ENCODE data around the gene USP10. TPM values are rescaled to one million over a fixed set of nuclear protein-coding genes. Genes with fewer than 3 reads are reported as not detected.
"Not testable (repeated sequence)": the region's sequence is repeated elsewhere in the genome, so short reads cannot be mapped to it uniquely, and the experiment has no call there.

Gene USP10
- total RNA-seq, 1 donor from 2014 or later: 72.2 TPM

GRCh38 chr16:84717484-84717883 is 17.7 kb downstream of the USP10 start:
- no peak for DNase-seq (ENCODE audit: low spot score)
- intact Hi-C loops (cut with DNase I): loop anchor here (10.0 kb wide), 1 partner anchor 203 kb away; no protein-coding TSS in a partner anchor
- no peak for ATAC-seq

GRCh38 chr16:84720177-84720579 is 20.4 kb downstream of the USP10 start:
- intact Hi-C loops (cut with DNase I): loop anchor here (5.0 kb wide), 1 partner anchor 603 kb away; the partner anchor contains the start of gene MBTPS1
- ATAC-seq (no peak), DNase-seq (ENCODE audit: low spot score) (no peak)

GRCh38 chr16:84722068-84722467 is 22.3 kb downstream of the USP10 start:
- DNase-seq (ENCODE audit: low spot score): no peak
- intact Hi-C loops (cut with DNase I): loop anchor here (5.0 kb wide), 1 partner anchor 605 kb away; the partner anchor contains the start of gene MBTPS1
- no peak for ATAC-seq

GRCh38 chr16:84723906-84724305 is 24.1 kb downstream of the USP10 start:
- intact Hi-C loops (cut with DNase I): loop anchor here (5.0 kb wide), 1 partner anchor 607 kb away; the partner anchor contains the start of gene MBTPS1
- ATAC-seq (no peak), DNase-seq (ENCODE audit: low spot score) (no peak)

- no peak for ATAC-seq
- intact Hi-C loops (cut with DNase I): loop anchor here (5.0 kb wide), 3 partner anchors 47 to 607 kb away; partner anchors contain the start of gene MBTPS1
- no peak for DNase-seq (ENCODE audit: low spot score)
These were observed 25.0 kb downstream of the USP10 start for GRCh38 chr16:84724606-84725309.

GRCh38 chr16:84725481-84726078 is 25.8 kb downstream of the USP10 start:
- no peak for DNase-seq (ENCODE audit: low spot score)
- intact Hi-C loops (cut with DNase I): loop anchor here (5.0 kb wide), 2 partner anchors 48 to 98 kb away; no protein-coding TSS in a partner anchor
- ATAC-seq: peak; percentile 7

- intact Hi-C loops (cut with DNase I): loop anchor here (5.0 kb wide), 2 partner anchors 49 to 99 kb away; no protein-coding TSS in a partner anchor
- DNase-seq (ENCODE audit: low spot score): peak; percentile 97
- ATAC-seq: peak; percentile 91
These were observed 26.4 kb downstream of the USP10 start for GRCh38 chr16:84726079-84726668.

GRCh38 chr16:84726669-84727467 is 27.1 kb downstream of the USP10 start:
- ATAC-seq (peak; percentile 35), DNase-seq (ENCODE audit: low spot score) (no peak)
- intact Hi-C loops (cut with DNase I): loop anchor here (5.0 kb wide), 2 partner anchors 50 to 100 kb away; no protein-coding TSS in a partner anchor

- no peak for ATAC-seq
- intact Hi-C loops (cut with DNase I): loop anchor here (5.0 kb wide), 2 partner anchors 52 to 102 kb away; no protein-coding TSS in a partner anchor
These were observed 29.1 kb downstream of the USP10 start for GRCh38 chr16:84728853-84729424.

GRCh38 chr16:84729716-84730320 is 30.0 kb downstream of the USP10 start:
- intact Hi-C loops (cut with DNase I): loop anchor here (5.0 kb wide), 2 partner anchors 53 to 103 kb away; no protein-coding TSS in a partner anchor
- ATAC-seq (no peak), DNase-seq (ENCODE audit: low spot score) (no peak)

More at GRCh38 chr16:84728853-84729424, 29.1 kb downstream of the USP10 start:
- DNase-seq (ENCODE audit: low spot score): no peak

- ATAC-seq (peak; percentile 89), DNase-seq (ENCODE audit: low spot score) (no peak)
- intact Hi-C loops (cut with DNase I): no loop called here
These were observed 30.8 kb downstream of the USP10 start for GRCh38 chr16:84730406-84731106.

GRCh38 chr16:84732332-84732673 is 32.5 kb downstream of the USP10 start:
- ATAC-seq; intact Hi-C loops (cut with DNase I); DNase-seq (ENCODE audit: low spot score): not testable (repeated sequence)

GRCh38 chr16:84732674-84733352 is 33.0 kb downstream of the USP10 start:
- ATAC-seq (no peak), DNase-seq (ENCODE audit: low spot score) (no peak)
- intact Hi-C loops (cut with DNase I): no loop called here

GRCh38 chr16:84735849-84736586 is 36.2 kb downstream of the USP10 start:
- ATAC-seq: no peak
- DNase-seq (ENCODE audit: low spot score): no peak
- intact Hi-C loops (cut with DNase I): no loop called here

- intact Hi-C loops (cut with DNase I): no loop called here
- ATAC-seq (no peak), DNase-seq (ENCODE audit: low spot score) (no peak)
These were observed 37.6 kb downstream of the USP10 start for GRCh38 chr16:84737192-84738011.
